HepG2 (cell line): ENCODE measurements around the gene ARGLU1. TPM values are rescaled to one million over a fixed set of nuclear protein-coding genes. Genes with fewer than 3 reads are reported as not detected.
A peak's percentile ranks its signal among the peaks of the same experiment; 100 is the strongest.

Experiments
- DZIP1 ChIP-seq: sonication (generic); formaldehyde crosslinking; IDR thresholded peaks from 2 replicates; pipeline ENCODE4 v1.5.0; 2020; ENCODE audit warnings: mild to moderate bottlenecking, missing genetic modification reagents
- KIAA2018 ChIP-seq: sonication (generic); formaldehyde crosslinking; IDR thresholded peaks from 2 replicates; pipeline ENCODE4 v1.5.0; 2020; ENCODE audit warnings: mild to moderate bottlenecking, missing genetic modification reagents, borderline replicate concordance
- MLLT10 ChIP-seq: sonication (generic); formaldehyde crosslinking; IDR thresholded peaks from 2 replicates; pipeline ENCODE4 v1.4.0; 2020; ENCODE audit warnings: missing genetic modification reagents
- MXI1 ChIP-seq: IDR thresholded peaks from 3 replicates; pipeline ENCODE4 v1.6.1; 2012; ENCODE audit warnings: low read depth, low read length, inconsistent platforms, borderline replicate concordance
- NR0B2 ChIP-seq: sonication (generic); formaldehyde crosslinking; IDR thresholded peaks from 2 replicates; pipeline ENCODE4 v1.4.0; 2020; ENCODE audit warnings: mild to moderate bottlenecking, missing genetic modification reagents
- ZNF10 ChIP-seq: sonication (generic); formaldehyde crosslinking; IDR thresholded peaks from 2 replicates; pipeline ENCODE4 v1.4.0; 2020; ENCODE audit warnings: mild to moderate bottlenecking, low read depth, missing genetic modification reagents, borderline replicate concordance
- ZNF235 ChIP-seq: sonication (generic); formaldehyde crosslinking; IDR thresholded peaks from 2 replicates; pipeline ENCODE4 v1.8.1; 2023; ENCODE audit warnings: mild to moderate bottlenecking, missing genetic modification reagents, borderline replicate concordance
- ZNF264 ChIP-seq: sonication (generic); formaldehyde crosslinking; IDR thresholded peaks from 2 replicates; pipeline ENCODE4 v1.4.0; 2020; ENCODE audit warnings: missing genetic modification reagents
- ZNF343 ChIP-seq: sonication (generic); formaldehyde crosslinking; IDR thresholded peaks from 2 replicates; pipeline ENCODE4 v1.4.0; 2020; ENCODE audit warnings: mild to moderate bottlenecking, missing genetic modification reagents
- ZNF710 ChIP-seq: sonication (generic); formaldehyde crosslinking; IDR thresholded peaks from 2 replicates; pipeline ENCODE4 v1.5.0; 2020; ENCODE audit warnings: mild to moderate bottlenecking, missing genetic modification reagents, borderline replicate concordance
- ZNF770 ChIP-seq: sonication (generic); formaldehyde crosslinking; IDR thresholded peaks from 2 replicates; pipeline ENCODE4 v1.5.0; 2020; ENCODE audit warnings: mild to moderate bottlenecking, missing genetic modification reagents
- ZSCAN30 ChIP-seq: sonication (generic); formaldehyde crosslinking; IDR thresholded peaks from 2 replicates; pipeline ENCODE4 v1.5.0; 2020; ENCODE audit warnings: mild to moderate bottlenecking, missing genetic modification reagents
- polyA plus RNA-seq, 8 experiments: library from polyadenylated mRNA; depleted of rRNA in 3 of 8; stranded (reverse) in 7 of 8; unstranded in 1 of 8; fragments of >200 nt; fragmentation: Illumina TruSeq in 4 of 8; extraction: Trizol in 4 of 8; gene quantifications; 2 replicates each; pipeline versions ENCODE4 v1.2.1 to v1.2.3, GENCODE V29; 2011 to 2016; ENCODE audit warnings: low read depth in 4 of 8, missing spikeins in 1 of 8, mixed read lengths in 1 of 8; ENCODE audit not compliant: insufficient read depth in 1 of 8
- total RNA-seq, 5 experiments: library from RNA; depleted of rRNA; stranded (reverse); fragments of >200 nt; fragmentation: Illumina TruSeq; extraction: Trizol; gene quantifications; 2 replicates each; pipeline ENCODE4 v1.2.3, GENCODE V29; 2016; ENCODE audit warnings: low read depth in 1 of 5

The ARGLU1 gene
- total and polyA plus RNA-seq, 2 of the 13 experiments (the other 11 are each of a cell fraction or from before 2014, with no cell fraction given): 47.1 to 70.6 TPM

- no peak for TF ChIP-seq ZNF710 (CRISPR knock-in tag)
- TF ChIP-seq ZNF10: no peak
- 0 out of 2 replicates have a peak, but pooled peaks have one; percentile 26 for TF ChIP-seq DZIP1
- no peak for TF ChIP-seq ZNF264 (CRISPR knock-in tag)
- TF ChIP-seq MLLT10 (CRISPR knock-in tag): no peak
- no peak for TF ChIP-seq ZNF770 (CRISPR knock-in tag)
- 0 out of 2 replicates have a peak, but pooled peaks have one; percentile 49 for TF ChIP-seq ZNF235 (CRISPR knock-in tag)
- peak; percentile 62; the same call in 1 of the 2 replicates for TF ChIP-seq NR0B2
- TF ChIP-seq ZSCAN30 (CRISPR knock-in tag): no peak
- no peak for TF ChIP-seq KIAA2018 (CRISPR knock-in tag)
- peak; percentile 66; the same call in 1 of the 2 replicates for TF ChIP-seq ZNF343 (CRISPR knock-in tag)
- peak; percentile 55; the same call in 1 of the 3 replicates for TF ChIP-seq MXI1
Measured at GRCh38 chr13:106535552-106536243, 32.2 kb downstream of the ARGLU1 start, which contains the start of gene EFNB2 (continued).
